ENCODE data around the gene MYORG.
"Not testable (repeated sequence)": the region's sequence is repeated elsewhere in the genome, so short reads cannot be mapped to it uniquely, and the experiment has no call there.

Gene MYORG

GRCh38 chr9:34369636-34370035 lies 7.1 kb downstream of the MYORG start:
- DNase-seq (ENCODE audit: low read depth in 2 of 2): no peak

DNA sequence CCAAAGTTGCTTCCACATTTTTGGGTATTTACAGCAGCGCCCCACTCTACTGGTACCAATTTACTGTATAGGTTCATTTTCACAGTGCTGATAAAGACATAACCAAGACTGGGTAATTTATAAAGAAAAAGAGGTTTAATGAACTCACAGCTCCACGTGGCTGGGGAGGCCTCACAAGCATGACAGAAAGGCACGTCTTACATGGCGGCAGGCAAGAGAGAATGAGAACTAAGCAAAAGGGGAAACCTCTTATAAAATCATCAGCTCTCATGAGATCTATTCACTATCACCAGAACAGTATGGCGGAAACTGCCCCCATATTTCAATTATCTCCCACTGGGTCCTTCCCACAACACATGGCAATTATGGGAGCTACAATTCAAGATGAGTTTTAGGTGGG lies 7.9 kb downstream of the MYORG start:
- not testable (repeated sequence) for DNase-seq (ENCODE audit: low read depth in 2 of 2)

GRCh38 chr9:34367751-34368410 lies 8.8 kb downstream of the MYORG start:
- not testable (repeated sequence) for DNase-seq (ENCODE audit: low read depth in 2 of 2)

- no peak for DNase-seq (ENCODE audit: low read depth in 2 of 2)
These were observed 10.3 kb downstream of the MYORG start for GRCh38 chr9:34366365-34366764.

GRCh38 chr9:34365282-34365681 lies 11.4 kb downstream of the MYORG start:
- no peak for DNase-seq (ENCODE audit: low read depth in 2 of 2)

DNA sequence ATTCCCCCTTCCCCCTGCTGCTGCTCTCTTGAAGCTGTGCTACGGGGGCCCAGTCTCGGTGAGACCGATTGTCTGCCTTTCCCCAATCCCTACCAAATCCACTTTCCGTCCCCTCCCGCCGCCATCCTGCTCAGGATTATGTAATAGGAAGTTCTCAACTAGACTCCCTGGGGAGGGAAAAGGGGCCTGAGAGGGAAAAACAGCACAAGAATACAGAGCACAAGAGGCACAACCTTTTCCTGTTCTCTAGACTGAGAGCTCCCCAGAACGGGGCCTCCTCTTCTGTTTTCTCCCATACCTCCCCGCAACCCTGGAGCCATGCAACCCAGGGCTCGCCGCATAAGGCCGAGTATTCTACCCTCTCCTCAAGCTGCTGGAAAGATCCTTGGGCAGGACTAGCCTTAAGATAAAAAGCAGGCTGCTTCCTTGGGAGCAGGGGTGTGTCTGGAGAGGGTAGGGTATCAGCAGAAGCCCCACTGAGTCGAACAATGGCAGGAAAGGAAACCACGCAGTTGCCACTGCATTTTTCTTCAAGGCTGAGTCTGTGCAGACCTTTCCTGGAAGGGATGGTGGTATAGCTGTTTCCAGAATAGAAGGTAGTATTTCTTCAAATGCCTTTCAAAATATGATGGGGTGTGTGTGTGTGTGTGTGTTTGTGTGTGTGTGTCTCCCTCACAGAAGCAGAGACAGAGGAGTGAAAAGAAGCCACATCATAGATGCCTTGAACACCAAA lies 12.9 kb downstream of the MYORG start:
- no peak for DNase-seq (ENCODE audit: low read depth in 2 of 2)

GRCh38 chr9:34362614-34363214 lies 14.0 kb downstream of the MYORG start:
- no peak for DNase-seq (ENCODE audit: low read depth in 2 of 2)

GRCh38 chr9:34352957-34353356 lies 23.7 kb downstream of the MYORG start:
- not testable (repeated sequence) for DNase-seq (ENCODE audit: low read depth in 2 of 2)

GRCh38 chr9:34352122-34352652 lies 24.5 kb downstream of the MYORG start:
- not testable (repeated sequence) for DNase-seq (ENCODE audit: low read depth in 2 of 2)

DNA sequence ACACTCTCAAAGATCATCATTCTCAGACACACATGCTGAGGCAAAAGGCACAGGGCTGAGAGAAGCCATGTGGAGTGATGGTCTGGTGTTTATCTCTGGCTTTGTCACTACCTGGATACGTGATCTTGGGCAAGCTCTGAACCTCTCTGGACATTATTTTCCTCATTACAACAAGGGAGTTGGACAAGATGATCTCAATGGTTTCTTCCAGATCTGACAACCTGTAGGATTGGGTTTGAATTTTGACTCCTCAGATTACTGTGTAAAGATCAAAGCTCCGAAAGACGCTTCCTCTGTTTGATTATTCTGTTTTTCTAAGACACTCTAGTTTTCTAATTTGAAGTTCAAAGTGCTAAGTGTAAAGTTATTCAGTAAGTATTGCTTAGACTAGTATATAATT lies 27.4 kb downstream of the MYORG start:
- no peak for DNase-seq (ENCODE audit: low read depth in 2 of 2)

- no peak for DNase-seq (ENCODE audit: low read depth in 2 of 2)
These were observed 28.9 kb downstream of the MYORG start for GRCh38 chr9:34347800-34348158.

DNA sequence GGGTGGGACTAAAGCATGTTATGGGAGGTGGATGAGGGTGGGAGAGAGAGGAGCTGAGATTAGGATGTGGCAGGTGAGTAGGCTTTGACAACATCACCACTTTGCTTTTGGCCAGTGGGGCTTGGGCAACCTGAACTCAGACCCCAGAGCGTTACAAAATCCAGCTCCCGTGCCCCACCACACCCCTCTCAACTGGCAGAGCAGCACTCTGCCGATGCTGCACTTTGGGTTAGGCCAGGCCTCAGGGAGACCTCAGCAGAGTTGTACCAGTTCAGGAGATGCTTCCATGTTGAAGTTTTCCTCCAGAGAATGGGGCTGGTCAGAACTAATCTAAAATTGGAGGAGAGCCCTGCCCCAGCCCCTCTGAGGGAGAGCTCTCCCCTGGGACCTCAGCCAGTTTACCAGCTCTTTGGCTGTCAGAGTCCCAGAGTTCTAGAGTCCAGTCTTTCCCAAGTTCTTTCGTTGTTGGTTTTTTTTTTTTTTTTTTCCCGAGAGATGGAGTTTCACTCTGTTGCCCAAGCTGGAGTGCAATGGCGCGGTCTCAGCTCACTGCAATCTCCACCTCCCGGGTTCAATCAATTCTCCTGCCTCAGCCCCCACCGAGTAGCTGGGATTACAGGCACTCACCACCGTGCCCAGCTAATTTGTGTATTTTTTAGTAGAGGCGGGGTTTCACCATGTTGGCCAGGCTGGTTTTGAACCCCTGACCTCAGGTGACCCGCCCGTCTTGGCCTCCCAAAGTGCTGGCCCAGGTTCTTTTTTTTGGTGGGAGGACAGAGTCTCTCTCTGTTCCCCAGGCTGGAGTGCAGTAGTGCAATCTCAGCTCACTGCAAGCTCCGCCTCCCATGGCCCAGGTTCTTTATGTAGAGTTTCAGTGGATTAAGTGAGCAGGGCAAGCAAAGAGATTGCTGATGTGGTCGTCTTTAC lies 29.6 kb downstream of the MYORG start:
- DNase-seq (ENCODE audit: low read depth in 2 of 2): no peak

- no peak for DNase-seq (ENCODE audit: low read depth in 2 of 2)
These were observed 33.1 kb downstream of the MYORG start for GRCh38 chr9:34343605-34344004.

DNA sequence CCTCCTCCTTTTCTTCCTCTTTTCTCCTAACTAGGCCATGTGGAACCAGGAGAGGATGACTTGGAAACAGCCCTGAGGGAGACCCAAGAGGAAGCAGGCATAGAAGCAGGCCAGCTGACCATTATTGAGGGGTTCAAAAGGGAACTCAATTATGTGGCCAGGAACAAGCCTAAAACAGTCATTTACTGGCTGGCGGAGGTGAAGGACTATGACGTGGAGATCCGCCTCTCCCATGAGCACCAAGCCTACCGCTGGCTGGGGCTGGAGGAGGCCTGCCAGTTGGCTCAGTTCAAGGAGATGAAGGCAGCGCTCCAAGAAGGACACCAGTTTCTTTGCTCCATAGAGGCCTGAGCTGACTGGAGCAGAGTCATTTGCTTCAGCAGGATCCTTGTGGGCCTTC lies 33.6 kb downstream of the MYORG start:
- DNase-seq (ENCODE audit: low read depth in 2 of 2): no peak

DNA sequence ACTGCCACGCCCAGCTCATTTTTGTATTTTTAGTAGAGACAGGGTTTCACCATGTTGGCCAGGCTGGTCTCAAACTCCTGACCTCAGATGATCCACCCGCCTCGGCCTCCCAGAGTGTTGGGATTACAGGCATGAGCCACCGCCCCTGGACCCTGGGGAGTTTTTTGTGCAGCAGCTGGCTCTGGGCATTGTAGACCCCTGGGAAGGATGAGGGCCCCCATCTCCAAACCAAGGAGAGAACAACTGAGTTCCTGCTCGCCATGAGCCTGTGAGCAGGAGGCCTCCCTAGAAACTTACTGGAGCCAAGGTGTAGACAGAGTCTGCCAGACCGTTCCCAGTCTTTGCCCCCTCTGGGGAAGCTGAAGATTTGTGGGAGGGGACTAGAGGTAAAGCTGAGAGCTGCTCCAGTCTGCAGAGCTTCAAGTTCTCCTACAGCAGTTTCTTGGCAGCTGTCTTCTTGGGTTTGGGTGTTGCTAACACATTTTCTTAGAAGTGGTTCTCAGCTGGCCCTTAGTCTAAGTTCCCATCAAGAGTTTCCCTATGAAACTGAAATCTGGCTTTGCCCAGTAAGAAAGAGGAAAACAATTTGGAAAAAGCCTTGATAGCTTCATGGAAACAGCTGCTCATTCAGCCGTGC lies 34.9 kb downstream of the MYORG start:
- no peak for DNase-seq (ENCODE audit: low read depth in 2 of 2)

GRCh38 chr9:34338665-34339385 lies 37.9 kb downstream of the MYORG start:
- DNase-seq (ENCODE audit: low read depth in 2 of 2): no peak

DNA sequence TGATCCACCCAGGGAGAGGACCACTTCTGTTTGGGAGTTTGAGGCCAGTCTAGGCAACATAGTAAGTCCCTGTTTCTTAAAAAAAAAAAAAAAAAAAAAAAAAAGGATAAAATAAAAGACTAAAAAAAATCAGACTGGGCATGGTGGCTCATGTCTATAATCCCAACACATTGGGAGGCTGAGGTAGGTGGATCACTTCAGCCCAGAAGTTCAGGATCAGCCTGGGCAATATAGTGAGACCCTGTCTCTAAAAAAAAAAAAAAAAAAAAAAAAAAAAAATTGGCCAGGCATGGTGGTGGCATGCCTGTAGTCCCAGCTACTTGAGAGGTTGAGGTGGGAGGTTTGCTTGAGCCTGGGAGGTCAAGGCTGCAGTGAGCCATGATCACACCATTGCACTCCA lies 38.6 kb downstream of the MYORG start:
- DNase-seq (ENCODE audit: low read depth in 2 of 2): not testable (repeated sequence)

- no peak for DNase-seq (ENCODE audit: low read depth in 2 of 2)
These were observed 39.3 kb downstream of the MYORG start for GRCh38 chr9:34337403-34337802.

DNA sequence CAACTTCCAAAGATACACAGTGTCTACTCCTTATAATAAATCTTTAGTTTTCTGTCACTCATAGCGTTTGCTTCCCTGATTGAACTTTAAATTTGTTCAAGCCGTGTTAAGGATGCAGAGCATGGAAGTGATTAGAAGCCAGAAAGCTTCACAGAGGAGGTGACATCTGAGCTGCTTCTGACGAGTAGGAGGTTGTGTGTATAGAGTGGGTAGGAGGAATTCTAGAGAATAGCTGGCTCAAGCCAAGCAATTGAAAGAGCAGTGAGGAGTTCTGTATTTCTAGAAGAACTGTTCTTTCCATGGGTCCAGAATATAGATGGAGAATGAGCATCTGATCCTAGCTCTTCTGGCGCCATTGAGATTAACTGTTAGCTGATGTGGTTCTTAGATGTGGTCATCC lies 41.3 kb downstream of the MYORG start:
- no peak for DNase-seq (ENCODE audit: low read depth in 2 of 2)

- DNase-seq (ENCODE audit: low read depth in 2 of 2): no peak
These were observed 41.8 kb downstream of the MYORG start for GRCh38 chr9:34334916-34335315.

Measured in stimulated activated CD4-positive, alpha-beta T cell treated with anti-CD3 and anti-CD28 coated beads, Interleukin-1b, Interleukin-23, amount 100 ng/mL, for 1 hour (primary cell).